ENCODE measurements around the gene HERC5.
"Not testable (repeated sequence)": the region's sequence is repeated elsewhere in the genome, so short reads cannot be mapped to it uniquely, and the experiment has no call there.

The HERC5 gene

GRCh38 chr4:88448211-88448765 lies 8.6 kb upstream of the HERC5 start:
- DNase-seq = not testable (repeated sequence)

- no peak for DNase-seq
These were observed 8.0 kb upstream of the HERC5 start for GRCh38 chr4:88448889-88449288.

GRCh38 chr4:88449290-88449689 lies 7.6 kb upstream of the HERC5 start:
- no peak for DNase-seq

- DNase-seq = no peak
These were observed 5.7 kb upstream of the HERC5 start for GRCh38 chr4:88451205-88451604.

GRCh38 chr4:88452912-88453311 lies 4.0 kb upstream of the HERC5 start:
- no peak for DNase-seq

GRCh38 chr4:88457307-88458103 lies 586 bp downstream of the HERC5 start:
- DNase-seq = peak; percentile 20

- no peak for DNase-seq
These were observed 1.3 kb downstream of the HERC5 start for GRCh38 chr4:88458104-88458740.

- no peak for DNase-seq
These were observed 8.8 kb downstream of the HERC5 start for GRCh38 chr4:88465653-88466192.

- DNase-seq = no peak
These were observed 10.5 kb downstream of the HERC5 start for GRCh38 chr4:88467392-88467791.

- DNase-seq = no peak
These were observed 20.4 kb downstream of the HERC5 start for GRCh38 chr4:88477229-88477860.

GRCh38 chr4:88478247-88478646 lies 21.3 kb downstream of the HERC5 start:
- no peak for DNase-seq

- DNase-seq = no peak
These were observed 24.6 kb downstream of the HERC5 start for GRCh38 chr4:88481537-88481936.

GRCh38 chr4:88489100-88489761 lies 32.3 kb downstream of the HERC5 start:
- DNase-seq = no peak

- DNase-seq = no peak
These were observed 41.0 kb downstream of the HERC5 start for GRCh38 chr4:88497859-88498409.

GRCh38 chr4:88503344-88503743 lies 46.4 kb downstream of the HERC5 start:
- DNase-seq = no peak

- DNase-seq = no peak
These were observed 54.3 kb downstream of the HERC5 start for GRCh38 chr4:88511236-88511635.

- no peak for DNase-seq
These were observed 57.9 kb downstream of the HERC5 start for GRCh38 chr4:88514557-88515511.

- DNase-seq = no peak
These were observed 59.8 kb downstream of the HERC5 start for GRCh38 chr4:88516746-88517145.

- no peak for DNase-seq
These were observed 60.9 kb downstream of the HERC5 start for GRCh38 chr4:88517825-88518224.

- DNase-seq = no peak
These were observed 62.0 kb downstream of the HERC5 start for GRCh38 chr4:88518911-88519310.

GRCh38 chr4:88522702-88523324 lies 65.9 kb downstream of the HERC5 start:
- DNase-seq = peak; percentile 36

All from fibroblast of skin of back (primary cell).